Left forelimb (tissue), 1 donor: ENCODE data around the gene NEU3.
"Not testable (repeated sequence)": the region's sequence is repeated elsewhere in the genome, so short reads cannot be mapped to it uniquely, and the experiment has no call there.

Experiments used
- DNase-seq: peaks from one replicate; pipeline ENCODE4 v3.0.0-alpha.2; 2018; ENCODE audit warnings: low spot score

NEU3 gene, protein sequence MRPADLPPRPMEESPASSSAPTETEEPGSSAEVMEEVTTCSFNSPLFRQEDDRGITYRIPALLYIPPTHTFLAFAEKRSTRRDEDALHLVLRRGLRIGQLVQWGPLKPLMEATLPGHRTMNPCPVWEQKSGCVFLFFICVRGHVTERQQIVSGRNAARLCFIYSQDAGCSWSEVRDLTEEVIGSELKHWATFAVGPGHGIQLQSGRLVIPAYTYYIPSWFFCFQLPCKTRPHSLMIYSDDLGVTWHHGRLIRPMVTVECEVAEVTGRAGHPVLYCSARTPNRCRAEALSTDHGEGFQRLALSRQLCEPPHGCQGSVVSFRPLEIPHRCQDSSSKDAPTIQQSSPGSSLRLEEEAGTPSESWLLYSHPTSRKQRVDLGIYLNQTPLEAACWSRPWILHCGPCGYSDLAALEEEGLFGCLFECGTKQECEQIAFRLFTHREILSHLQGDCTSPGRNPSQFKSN

GRCh38 chr11:74988541-74989259, at the start of gene NEU3:
NEU3 (plus strand) TSS chr11:74988933; CDS start chr11:74989061, 128 bp downstream.
- DNase-seq, result peak; percentile 85

- no peak for DNase-seq
Observed at GRCh38 chr11:74941492-74941891, 47.2 kb upstream of the NEU3 start.

DNA sequence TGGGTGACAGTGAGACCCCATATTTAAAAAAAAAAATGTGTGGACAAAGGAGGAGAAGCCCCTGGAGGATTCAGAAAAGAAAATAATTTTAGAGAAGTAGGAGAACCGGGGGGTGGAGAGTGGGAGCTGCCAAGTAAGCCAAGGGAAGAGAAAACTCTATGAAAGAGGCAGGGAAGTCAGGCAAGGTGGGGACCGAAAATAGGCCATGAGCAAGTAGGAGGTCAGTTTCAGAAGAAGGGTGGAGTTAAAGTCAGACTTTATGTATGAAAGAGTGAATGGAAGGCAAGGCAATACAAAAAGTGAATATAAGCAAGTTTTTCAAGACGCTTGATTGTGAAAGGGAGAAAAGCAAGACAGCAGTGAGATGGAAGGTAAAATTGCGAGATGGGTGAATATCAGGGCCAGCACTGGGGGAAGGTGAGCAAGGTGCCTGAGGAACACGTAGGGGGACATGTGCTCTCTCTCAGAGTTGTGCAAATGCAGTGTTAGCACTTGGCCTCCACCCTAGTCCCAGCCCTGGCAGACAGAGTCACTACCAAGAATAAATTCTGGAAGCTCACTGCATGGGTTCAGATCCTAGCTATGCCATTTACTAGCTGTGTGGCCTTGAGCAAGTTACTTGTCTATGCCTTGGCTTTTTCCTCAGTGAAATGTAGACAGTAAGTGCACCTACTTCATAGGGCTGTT, 46.5 kb upstream of the NEU3 start:
- no peak for DNase-seq

- no peak for DNase-seq
Observed at GRCh38 chr11:74948546-74948897, 40.2 kb upstream of the NEU3 start.

DNA sequence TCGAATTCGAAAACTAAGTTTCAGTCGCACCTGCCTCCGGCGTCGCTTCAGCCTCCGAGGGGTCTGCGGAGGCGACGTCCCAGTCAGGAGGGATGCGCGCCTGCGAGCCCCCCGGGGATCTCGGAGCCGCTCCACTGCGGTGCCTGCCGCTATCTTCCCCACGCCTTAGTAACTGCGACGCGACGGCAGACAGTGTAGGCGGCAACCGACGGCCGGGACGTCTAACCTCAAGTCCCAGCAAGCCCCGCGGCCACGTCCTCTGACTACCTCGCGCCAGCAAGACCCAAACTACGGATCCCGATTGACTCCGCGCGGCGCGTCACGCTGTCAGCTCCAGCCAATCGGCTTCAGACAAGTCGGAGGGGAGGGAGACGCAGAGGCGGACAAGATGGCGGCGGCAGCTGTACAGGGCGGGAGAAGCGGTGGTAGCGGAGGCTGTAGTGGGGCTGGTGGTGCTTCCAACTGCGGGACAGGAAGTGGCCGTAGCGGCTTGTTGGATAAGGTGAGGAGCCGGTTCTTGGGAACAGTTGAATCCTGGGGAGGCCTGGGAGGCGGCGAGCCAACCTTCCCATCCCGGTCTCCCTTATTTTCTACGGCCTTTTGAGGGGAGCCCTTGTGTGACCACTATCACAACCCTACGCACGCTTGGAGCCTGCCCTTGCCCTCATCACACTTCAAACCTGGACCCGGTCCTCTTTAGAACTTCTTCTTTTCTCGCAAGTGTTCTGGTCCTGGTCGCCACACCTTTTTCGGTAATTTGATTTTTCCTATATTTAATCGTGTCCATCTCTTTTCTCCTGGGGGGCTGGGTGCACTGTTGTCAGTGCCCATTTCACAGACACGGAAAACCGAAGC, 39.6 kb upstream of the NEU3 start, which contains the start of the genes SPCS2 and XRRA1:
Gene SPCS2 (plus strand): TSS at position 369 of the 855 bp plus-strand sequence. CDS start 20 bp downstream, at position 389.
Gene XRRA1 (minus strand): TSS at position 194 of the 855 bp plus-strand sequence. CDS start 8,213 bp downstream, outside the sequence.
- peak; percentile 98 for DNase-seq

GRCh38 chr11:74949753-74950137, 39.0 kb upstream of the NEU3 start:
- no peak for DNase-seq

DNA sequence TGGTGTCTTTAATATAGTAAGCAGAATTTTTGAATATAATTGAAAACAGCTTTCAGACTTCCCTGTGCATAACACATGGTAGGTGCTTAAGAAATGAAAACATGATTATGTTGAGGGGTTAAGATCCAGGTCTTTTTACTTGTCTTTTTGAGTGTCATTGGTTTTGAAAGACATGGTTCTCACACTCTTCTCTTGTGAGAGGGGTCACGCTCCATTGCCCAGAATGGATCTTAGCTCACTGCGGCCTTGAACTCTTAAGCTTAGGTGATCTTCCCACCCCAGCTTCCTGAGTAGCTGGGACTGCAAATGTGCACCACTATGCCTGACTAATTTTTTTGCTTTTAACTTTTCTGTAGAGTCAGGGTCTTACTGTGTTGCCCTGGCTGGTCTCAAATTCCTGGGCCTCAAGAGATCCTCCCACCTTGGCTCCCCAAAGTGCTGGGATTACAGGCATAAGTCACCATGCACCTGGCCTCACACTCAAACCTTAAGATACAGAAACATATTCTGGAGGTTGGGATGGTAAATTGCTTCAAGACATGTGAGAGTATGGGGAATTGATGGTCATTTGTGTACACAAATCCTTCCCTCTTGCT, 38.3 kb upstream of the NEU3 start:
- DNase-seq, result no peak

- DNase-seq, result no peak
Observed at GRCh38 chr11:74951226-74951625, 37.5 kb upstream of the NEU3 start.

- DNase-seq, result no peak
Observed at GRCh38 chr11:74952752-74953151, 36.0 kb upstream of the NEU3 start.

DNA sequence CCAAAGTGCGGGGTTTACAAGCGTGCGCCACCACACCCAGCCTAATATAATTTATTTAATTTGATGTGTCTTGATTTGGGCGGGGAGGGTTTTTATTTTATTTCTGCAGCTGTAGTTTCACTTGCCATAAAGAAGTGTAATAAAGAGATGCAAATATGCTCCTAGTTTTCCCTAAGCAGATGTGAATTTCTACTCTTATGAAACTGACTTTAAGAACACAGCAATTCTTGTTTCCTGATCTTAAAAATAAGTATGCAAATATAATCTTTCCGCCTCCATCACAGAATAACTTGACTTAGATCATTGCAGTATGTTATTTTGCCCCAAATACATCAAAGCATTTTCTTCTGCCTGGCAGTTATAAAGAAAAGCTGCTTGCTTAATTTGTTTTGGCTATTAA, 35.3 kb upstream of the NEU3 start:
- no peak for DNase-seq

DNA sequence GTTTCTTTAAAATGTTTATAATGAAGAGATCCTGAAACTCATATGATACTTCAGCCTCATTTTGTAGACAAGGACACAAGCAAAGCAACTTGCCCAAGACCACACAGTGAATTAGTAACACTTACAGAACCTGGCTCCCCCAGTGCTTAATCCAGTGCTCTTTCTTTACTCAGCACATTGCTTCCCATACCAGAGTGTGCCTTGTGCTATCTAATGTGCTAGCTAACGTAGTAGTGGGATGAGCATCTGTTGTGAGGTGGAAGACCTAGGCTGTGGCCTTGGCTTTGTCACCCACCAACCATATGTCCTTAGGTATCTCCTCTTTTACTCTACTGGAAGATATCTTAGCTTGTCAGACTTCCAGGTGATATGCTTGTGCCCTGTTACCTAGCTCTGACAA, 34.5 kb upstream of the NEU3 start:
- DNase-seq, result no peak

- DNase-seq, result no peak
Observed at GRCh38 chr11:74956397-74957015, 32.2 kb upstream of the NEU3 start.

DNA sequence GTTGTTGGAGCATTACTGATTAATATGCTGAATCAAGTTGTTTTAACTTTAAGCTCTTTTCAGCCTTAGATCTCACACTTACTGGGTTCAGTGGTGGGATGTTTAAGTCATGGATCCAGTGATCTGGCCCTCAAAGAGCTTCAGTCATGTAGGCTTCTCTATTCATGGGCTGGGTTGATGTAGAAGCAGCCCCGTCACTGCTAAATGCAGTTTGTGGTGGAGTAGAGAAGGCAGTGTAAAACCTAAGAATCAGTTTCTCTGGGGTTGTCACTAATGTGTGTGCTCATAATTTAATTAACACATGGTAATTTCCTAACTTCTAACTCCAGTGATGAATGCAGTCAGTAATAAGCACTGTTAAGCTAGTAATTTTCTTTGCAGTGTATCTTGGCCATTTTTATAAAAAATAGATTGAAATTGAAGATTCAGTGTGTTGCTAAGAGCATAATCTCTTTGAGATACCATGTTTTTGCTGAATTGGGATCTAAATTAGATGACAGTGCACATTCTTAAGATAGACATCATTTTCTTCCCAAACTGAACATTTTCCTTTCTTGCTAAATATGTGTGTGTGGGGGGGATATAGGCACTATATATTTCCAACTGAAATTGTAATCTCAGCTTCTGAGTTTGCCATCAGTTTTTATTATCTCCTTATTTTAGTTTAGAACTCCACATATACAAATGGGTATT, 30.6 kb upstream of the NEU3 start:
- DNase-seq, result no peak

GRCh38 chr11:74960128-74960527, 28.6 kb upstream of the NEU3 start:
- not testable (repeated sequence) for DNase-seq

GRCh38 chr11:74966651-74967050, 22.1 kb upstream of the NEU3 start:
- no peak for DNase-seq

DNA sequence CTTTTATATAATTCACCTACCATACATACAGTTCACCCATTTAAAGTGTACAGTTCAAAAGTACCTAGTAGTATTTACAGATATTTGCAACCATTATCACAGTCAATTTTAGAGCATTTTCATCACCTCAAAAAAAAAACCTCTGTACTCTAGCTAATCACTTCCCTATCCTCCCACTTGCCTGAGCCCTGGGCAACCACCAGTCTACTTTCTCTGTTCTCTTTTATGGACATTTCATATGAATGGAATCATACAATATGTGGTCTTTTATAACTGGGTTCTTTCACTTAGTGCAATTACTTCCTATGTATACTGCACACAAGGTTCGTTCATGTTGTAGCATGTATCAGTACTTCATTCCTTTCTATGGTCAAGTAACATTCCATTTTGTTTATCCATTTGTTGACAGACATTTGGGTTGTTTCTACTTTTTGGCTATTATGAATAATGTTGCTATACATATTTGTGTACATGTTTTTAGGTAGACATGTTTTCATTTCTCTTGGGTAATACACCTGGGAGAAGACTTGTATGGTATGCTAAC, 17.8 kb upstream of the NEU3 start:
- no peak for DNase-seq

- no peak for DNase-seq
Observed at GRCh38 chr11:74971424-74971823, 17.3 kb upstream of the NEU3 start.

DNA sequence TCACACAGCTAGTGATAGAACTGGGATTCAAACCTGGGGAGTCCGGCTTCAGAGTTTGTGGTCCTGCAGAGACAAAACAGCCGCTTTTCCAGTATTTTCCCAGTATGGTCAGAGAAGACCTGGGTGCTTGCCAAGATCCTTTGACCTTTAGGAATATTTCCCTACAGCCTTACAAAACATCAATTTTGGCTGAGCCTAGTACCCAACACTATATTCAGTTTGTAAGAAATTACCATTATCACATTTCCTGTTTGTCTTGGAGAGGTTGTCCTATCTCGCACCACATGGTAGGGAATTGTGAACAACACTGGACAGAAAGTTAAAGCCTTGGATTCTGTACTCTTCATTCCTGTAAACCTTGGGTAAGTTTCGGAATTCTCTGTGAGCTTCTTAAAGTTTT, 10.7 kb upstream of the NEU3 start:
- DNase-seq, result no peak

DNA sequence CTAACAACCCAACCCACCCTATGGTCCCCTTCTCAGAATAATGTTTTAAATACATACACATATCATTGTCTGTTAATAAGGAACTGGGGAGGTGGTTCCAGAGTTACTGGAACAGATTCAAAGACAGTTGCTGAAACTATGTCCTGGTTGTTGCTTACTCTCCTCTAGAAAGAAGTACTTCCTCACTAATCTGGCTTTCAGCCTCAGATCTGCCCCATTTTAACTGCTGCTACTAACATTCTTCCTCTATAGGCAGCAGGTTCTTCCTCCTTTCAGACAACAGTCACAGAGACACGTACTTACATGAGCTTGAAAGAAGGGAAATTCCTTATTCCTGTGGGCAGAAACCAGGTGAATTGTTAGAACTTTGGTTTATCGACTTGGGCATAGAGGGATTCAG, 8.1 kb upstream of the NEU3 start:
- DNase-seq, result no peak

GRCh38 chr11:74981888-74982287, 6.8 kb upstream of the NEU3 start:
- no peak for DNase-seq
